HepG2 (cell line): ENCODE measurements around the gene CEP162. TPM values are rescaled to one million over a fixed set of nuclear protein-coding genes. Genes with fewer than 3 reads are reported as not detected.

ENCODE experiments used
- CAMTA2 ChIP-seq: sonication (generic); formaldehyde crosslinking; IDR thresholded peaks from 2 replicates; pipeline ENCODE4 v1.4.0; 2020; ENCODE audit warnings: mild to moderate bottlenecking, missing genetic modification reagents, borderline replicate concordance
- CHD4 ChIP-seq: fragments of 200-600 bp; sonication (generic); IDR thresholded peaks from 2 replicates; pipeline ENCODE4 v1.7.0; 2017; ENCODE audit warnings: mild to moderate bottlenecking, low read length, borderline replicate concordance
- HHEX ChIP-seq: IDR thresholded peaks from 2 replicates; pipeline ENCODE4 v1.6.1; 2016; ENCODE audit warnings: control low read depth
- HNRNPK ChIP-seq: fragments of 200-400 bp; formaldehyde crosslinking; IDR thresholded peaks from 2 replicates; pipeline ENCODE4 v1.6.1; 2018; ENCODE audit warnings: low read length, low read depth, moderate library complexity, mild to moderate bottlenecking; ENCODE audit not compliant: poor library complexity, severe bottlenecking
- HOXA9 ChIP-seq: sonication (generic); formaldehyde crosslinking; IDR thresholded peaks from 2 replicates; pipeline ENCODE4 v1.8.1; 2022; ENCODE audit warnings: missing genetic modification reagents, mild to moderate bottlenecking, moderate library complexity, borderline replicate concordance
- MIER2 ChIP-seq: IDR thresholded peaks from 2 replicates; pipeline ENCODE4 v1.6.1; 2016; ENCODE audit warnings: missing biosample characterization, missing genetic modification reagents
- MNT ChIP-seq: fragments of 450-650 bp; IDR thresholded peaks from 2 replicates; pipeline ENCODE4 v1.6.1; 2016
- MTERF4 ChIP-seq: sonication (generic); formaldehyde crosslinking; IDR thresholded peaks from 2 replicates; pipeline ENCODE4 v1.8.0; 2023; ENCODE audit warnings: mild to moderate bottlenecking, missing genetic modification reagents
- PATZ1 ChIP-seq: sonication (generic); formaldehyde crosslinking; IDR thresholded peaks from 2 replicates; pipeline ENCODE4 v1.4.0; 2020; ENCODE audit warnings: missing genetic modification reagents
- POLR2AphosphoS5 ChIP-seq: IDR thresholded peaks from 2 replicates; pipeline ENCODE4 v1.6.1; 2012; ENCODE audit warnings: low read depth, low read length
- POLR2G ChIP-seq: fragments of 200-400 bp; formaldehyde crosslinking; IDR thresholded peaks from 2 replicates; pipeline ENCODE4 v1.6.1; 2018; ENCODE audit warnings: mild to moderate bottlenecking, low read depth, low read length, moderate library complexity
- RBM39 ChIP-seq: fragments of 200-400 bp; formaldehyde crosslinking; IDR thresholded peaks from one replicate; pipeline ENCODE4 v1.6.1; 2018; ENCODE audit warnings: antibody characterized with exemption, mild to moderate bottlenecking, low read depth, low read length; ENCODE audit not compliant: poor library complexity, severe bottlenecking
- SP4 ChIP-seq: sonication (generic); formaldehyde crosslinking; IDR thresholded peaks from 2 replicates; pipeline ENCODE4 v1.8.1; 2023; ENCODE audit warnings: mild to moderate bottlenecking, missing genetic modification reagents
- THRA ChIP-seq: sonication (generic); formaldehyde crosslinking; IDR thresholded peaks from 2 replicates; pipeline ENCODE4 v1.4.0; 2020; ENCODE audit warnings: missing genetic modification reagents, borderline replicate concordance
- ZNF510 ChIP-seq: sonication (generic); formaldehyde crosslinking; IDR thresholded peaks from 2 replicates; pipeline ENCODE4 v1.4.0; 2020; ENCODE audit warnings: low read depth, mild to moderate bottlenecking, missing genetic modification reagents
- ZNF614 ChIP-seq: IDR thresholded peaks from 2 replicates; pipeline ENCODE4 v1.6.1; 2018; ENCODE audit warnings: missing biosample characterization, missing genetic modification reagents, inconsistent platforms, borderline replicate concordance
- ZSCAN12 ChIP-seq: sonication (generic); formaldehyde crosslinking; IDR thresholded peaks from 2 replicates; pipeline ENCODE4 v1.9.0; 2021; ENCODE audit warnings: mild to moderate bottlenecking, missing genetic modification reagents
- polyA plus RNA-seq, 8 experiments: library from polyadenylated mRNA; depleted of rRNA in 3 of 8; stranded (reverse) in 7 of 8; unstranded in 1 of 8; fragments of >200 nt; fragmentation: Illumina TruSeq in 4 of 8; extraction: Trizol in 4 of 8; gene quantifications; 2 replicates each; pipeline versions ENCODE4 v1.2.1 to v1.2.3, GENCODE V29; 2011 to 2016; ENCODE audit warnings: low read depth in 4 of 8, missing spikeins in 1 of 8, mixed read lengths in 1 of 8; ENCODE audit not compliant: insufficient read depth in 1 of 8
- total RNA-seq, 5 experiments: library from RNA; depleted of rRNA; stranded (reverse); fragments of >200 nt; fragmentation: Illumina TruSeq; extraction: Trizol; gene quantifications; 2 replicates each; pipeline ENCODE4 v1.2.3, GENCODE V29; 2016; ENCODE audit warnings: low read depth in 1 of 5
- TF ChIP-seq, protein P1 (sequence below): sonication (generic); formaldehyde crosslinking; IDR thresholded peaks from 2 replicates; pipeline ENCODE4 v1.4.0; 2020; ENCODE audit warnings: missing genetic modification reagents
- TF ChIP-seq, protein P2 (sequence below): sonication (generic); formaldehyde crosslinking; IDR thresholded peaks from 2 replicates; pipeline ENCODE4 v1.8.1; 2023; ENCODE audit warnings: missing genetic modification reagents, mild to moderate bottlenecking, borderline replicate concordance

Gene CEP162
- total and polyA plus RNA-seq, 2 of the 13 experiments (the other 11 are each of a cell fraction or from before 2014, with no cell fraction given), result 0.50 to 7.9 TPM

- TF ChIP-seq SP4 (CRISPR knock-in tag) (no peak), HOXA9 (no peak), MTERF4 (CRISPR knock-in tag) (no peak), MIER2 (0 out of 2 replicates have a peak, but pooled peaks have one; percentile 10), RBM39 (no peak), ZNF510 (CRISPR knock-in tag) (no peak), CHD4 (no peak), POLR2AphosphoS5 (no peak), POLR2G (no peak), HNRNPK (no peak), CAMTA2 (CRISPR knock-in tag) (no peak), MNT (no peak), ZSCAN12 (CRISPR knock-in tag) (no peak), ZNF614 (CRISPR knock-in tag) (no peak), HHEX (no peak), PATZ1 (CRISPR knock-in tag) (no peak), THRA (peak; percentile 25; the same call in 1 of the 2 replicates)
- TF ChIP-seq, protein P1, sequence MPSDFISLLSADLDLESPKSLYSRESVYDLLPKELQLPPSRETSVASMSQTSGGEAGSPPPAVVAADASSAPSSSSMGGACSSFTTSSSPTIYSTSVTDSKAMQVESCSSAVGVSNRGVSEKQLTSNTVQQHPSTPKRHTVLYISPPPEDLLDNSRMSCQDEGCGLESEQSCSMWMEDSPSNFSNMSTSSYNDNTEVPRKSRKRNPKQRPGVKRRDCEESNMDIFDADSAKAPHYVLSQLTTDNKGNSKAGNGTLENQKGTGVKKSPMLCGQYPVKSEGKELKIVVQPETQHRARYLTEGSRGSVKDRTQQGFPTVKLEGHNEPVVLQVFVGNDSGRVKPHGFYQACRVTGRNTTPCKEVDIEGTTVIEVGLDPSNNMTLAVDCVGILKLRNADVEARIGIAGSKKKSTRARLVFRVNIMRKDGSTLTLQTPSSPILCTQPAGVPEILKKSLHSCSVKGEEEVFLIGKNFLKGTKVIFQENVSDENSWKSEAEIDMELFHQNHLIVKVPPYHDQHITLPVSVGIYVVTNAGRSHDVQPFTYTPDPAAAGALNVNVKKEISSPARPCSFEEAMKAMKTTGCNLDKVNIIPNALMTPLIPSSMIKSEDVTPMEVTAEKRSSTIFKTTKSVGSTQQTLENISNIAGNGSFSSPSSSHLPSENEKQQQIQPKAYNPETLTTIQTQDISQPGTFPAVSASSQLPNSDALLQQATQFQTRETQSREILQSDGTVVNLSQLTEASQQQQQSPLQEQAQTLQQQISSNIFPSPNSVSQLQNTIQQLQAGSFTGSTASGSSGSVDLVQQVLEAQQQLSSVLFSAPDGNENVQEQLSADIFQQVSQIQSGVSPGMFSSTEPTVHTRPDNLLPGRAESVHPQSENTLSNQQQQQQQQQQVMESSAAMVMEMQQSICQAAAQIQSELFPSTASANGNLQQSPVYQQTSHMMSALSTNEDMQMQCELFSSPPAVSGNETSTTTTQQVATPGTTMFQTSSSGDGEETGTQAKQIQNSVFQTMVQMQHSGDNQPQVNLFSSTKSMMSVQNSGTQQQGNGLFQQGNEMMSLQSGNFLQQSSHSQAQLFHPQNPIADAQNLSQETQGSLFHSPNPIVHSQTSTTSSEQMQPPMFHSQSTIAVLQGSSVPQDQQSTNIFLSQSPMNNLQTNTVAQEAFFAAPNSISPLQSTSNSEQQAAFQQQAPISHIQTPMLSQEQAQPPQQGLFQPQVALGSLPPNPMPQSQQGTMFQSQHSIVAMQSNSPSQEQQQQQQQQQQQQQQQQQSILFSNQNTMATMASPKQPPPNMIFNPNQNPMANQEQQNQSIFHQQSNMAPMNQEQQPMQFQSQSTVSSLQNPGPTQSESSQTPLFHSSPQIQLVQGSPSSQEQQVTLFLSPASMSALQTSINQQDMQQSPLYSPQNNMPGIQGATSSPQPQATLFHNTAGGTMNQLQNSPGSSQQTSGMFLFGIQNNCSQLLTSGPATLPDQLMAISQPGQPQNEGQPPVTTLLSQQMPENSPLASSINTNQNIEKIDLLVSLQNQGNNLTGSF (CRISPR knock-in tag), result no peak
- TF ChIP-seq, protein P2, sequence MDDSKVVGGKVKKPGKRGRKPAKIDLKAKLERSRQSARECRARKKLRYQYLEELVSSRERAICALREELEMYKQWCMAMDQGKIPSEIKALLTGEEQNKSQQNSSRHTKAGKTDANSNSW, result no peak
Measured at GRCh38 chr6:84095156-84095555, 132.3 kb downstream of the CEP162 start (continued).
